Rectal smooth muscle tissue (tissue), 1 donor: Measurements from ENCODE around the gene HSD3B7.

ENCODE experiments used
- H3K27ac ChIP-seq: one replicate; pipeline ENCODE4 v1.7.0; 2013; ENCODE audit warnings: low read depth, low read length, inconsistent platforms
- H3K27me3 ChIP-seq: one replicate; pipeline ENCODE4 v1.7.0; 2013; ENCODE audit warnings: low read length; ENCODE audit not compliant: control insufficient read depth, insufficient read depth
- H3K36me3 ChIP-seq: one replicate; pipeline ENCODE4 v1.7.0; 2013; ENCODE audit warnings: low read length; ENCODE audit not compliant: control insufficient read depth, insufficient read depth
- H3K4me1 ChIP-seq: one replicate; pipeline ENCODE4 v1.7.0; 2013; ENCODE audit warnings: low read length; ENCODE audit not compliant: control insufficient read depth, insufficient read depth
- H3K4me3 ChIP-seq: one replicate; pipeline ENCODE4 v1.7.0; 2013; ENCODE audit warnings: low read length
- H3K9ac ChIP-seq: one replicate; pipeline ENCODE4 v1.7.0; 2013; ENCODE audit warnings: low read length

The HSD3B7 gene

DNA sequence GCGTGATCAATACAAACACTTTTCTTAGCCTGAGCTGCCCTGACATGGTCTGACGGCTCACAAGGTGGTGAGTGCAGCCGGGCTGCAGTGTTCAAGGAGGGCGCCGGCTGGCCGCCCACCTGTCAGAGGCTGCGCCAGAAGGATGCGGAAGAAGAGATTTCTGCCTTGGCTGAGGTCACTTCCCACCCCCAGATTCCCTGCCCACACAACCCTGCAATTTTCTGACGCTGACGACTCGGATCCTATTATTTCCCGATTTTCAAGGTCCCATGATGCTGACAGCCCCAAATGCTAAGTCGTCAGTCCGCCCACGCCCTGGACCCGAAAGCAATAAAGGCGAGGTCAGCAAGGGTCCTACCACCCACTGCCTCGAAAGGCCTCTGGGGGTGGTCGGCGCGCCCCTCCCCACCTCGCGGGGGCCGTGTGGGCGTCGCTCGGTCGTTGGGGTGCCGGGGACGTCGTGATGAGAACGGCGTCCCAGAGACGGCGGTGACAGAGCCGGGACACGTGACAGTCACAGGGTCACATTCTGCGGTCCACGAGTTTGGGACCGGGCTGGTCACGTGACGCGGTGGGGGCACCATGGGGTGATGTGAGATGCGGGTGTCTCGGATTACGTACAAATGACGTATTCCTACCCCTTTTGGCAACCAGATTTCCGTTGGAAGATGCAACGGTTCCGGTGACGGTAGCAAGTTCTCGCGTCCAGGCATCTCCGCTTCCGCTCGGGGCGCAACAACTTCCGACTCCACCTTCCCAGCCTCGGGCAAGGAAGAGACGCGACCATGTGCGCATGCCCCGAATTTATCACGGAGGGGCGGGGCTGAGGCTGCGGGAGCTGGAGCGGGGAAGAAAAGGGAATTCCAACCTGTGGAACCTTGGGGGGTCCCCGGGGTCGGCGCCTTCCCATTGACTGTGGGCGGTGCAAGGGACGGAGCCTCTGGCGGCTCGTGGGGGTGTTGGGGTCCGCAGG lies 48.0 kb downstream of the HSD3B7 start, which contains the start of gene STX4:
STX4 (plus strand) TSS at position 823 of the 973 bp plus-strand sequence. CDS start 248 bp downstream, outside the sequence.
- Histone ChIP-seq H3K4me1 (peaks cover 3% of the 10 kb centered on the region), H3K27me3 (no peaks in the 10 kb centered on the region), H3K36me3 (peaks cover 4% of the 10 kb centered on the region), H3K4me3 (peak within 1 kb of the TSS; percentile 98), H3K27ac (peak within 1 kb of the TSS; percentile 97), H3K9ac (peak within 1 kb of the TSS; percentile 87)

DNA sequence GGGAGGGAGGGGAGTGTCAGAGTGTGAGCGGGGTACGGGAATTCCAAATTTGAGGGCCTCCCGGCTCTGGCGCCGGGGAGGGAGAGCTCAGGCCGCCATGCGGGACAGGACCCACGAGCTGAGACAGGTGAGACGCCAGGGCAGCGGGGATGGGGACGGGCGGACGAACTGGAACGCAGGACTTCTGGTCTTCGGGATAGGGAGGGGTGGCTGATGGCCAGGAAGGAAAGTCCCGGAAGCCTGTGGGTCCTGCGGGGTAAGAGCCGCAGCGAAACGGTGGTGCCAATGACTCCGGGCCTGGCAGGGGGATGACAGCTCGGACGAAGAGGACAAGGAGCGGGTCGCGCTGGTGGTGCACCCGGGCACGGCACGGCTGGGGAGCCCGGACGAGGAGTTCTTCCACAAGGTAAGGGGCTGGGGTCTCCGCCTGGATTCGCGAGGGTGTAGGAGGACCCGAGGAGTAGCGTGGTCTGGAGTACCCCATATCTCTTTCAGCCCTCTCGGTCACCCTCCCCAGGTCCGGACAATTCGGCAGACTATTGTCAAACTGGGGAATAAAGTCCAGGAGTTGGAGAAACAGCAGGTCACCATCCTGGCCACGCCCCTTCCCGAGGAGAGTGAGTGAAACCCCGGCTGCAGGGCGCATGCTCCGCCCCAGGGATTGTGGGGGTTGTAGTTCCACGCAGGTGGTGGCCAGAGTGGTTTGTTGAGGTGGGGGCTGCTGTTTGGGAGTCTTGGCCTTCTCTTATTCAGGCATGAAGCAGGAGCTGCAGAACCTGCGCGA lies 48.9 kb downstream of the HSD3B7 start:
- H3K27me3 ChIP-seq = no peaks in the 10 kb centered on the region
- peaks cover 11% of the 10 kb centered on the region for H3K36me3 ChIP-seq
- peak overlapping the region; percentile 98 for H3K4me3 ChIP-seq
- H3K9ac ChIP-seq = peak overlapping the region; percentile 87
- H3K4me1 ChIP-seq = peaks cover 3% of the 10 kb centered on the region
- H3K27ac ChIP-seq = peak overlapping the region; percentile 82

DNA sequence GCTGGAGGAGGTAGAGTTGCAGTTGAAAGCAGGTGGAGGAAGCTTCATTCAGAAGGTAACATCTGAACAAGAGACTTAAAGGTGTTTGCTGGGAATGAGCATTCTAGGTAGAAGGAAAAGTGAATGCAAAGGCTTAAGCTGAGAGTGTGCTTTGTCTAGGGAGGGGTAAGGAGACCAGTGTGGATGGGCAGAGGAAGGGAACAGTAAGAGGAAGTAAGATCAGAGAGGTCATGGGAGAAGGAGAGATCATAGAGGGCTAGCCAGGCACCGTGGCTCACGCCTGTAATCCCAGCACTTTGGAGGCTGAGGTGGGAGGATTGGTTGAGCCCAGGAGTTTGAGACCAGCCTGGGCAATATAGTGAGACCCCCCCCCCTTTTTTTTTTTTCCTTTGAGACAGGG lies 51.7 kb downstream of the HSD3B7 start:
- Histone ChIP-seq H3K4me1 (peaks cover 3% of the 10 kb centered on the region), H3K27me3 (no peaks in the 10 kb centered on the region), H3K27ac (no peak overlapping the region), H3K9ac (no peak overlapping the region), H3K36me3 (peaks cover 26% of the 10 kb centered on the region), H3K4me3 (no peak overlapping the region)
